HEK293T (cell line): ENCODE results near the gene SLC16A12.

Experiments used
- BHLHE40 ChIP-seq: fragments of 450-650 bp; IDR thresholded peaks from 2 replicates; pipeline ENCODE4 v1.6.1; 2016; ENCODE audit warnings: mild to moderate bottlenecking, moderate library complexity, borderline replicate concordance
- SP1 ChIP-seq: fragments of 450-650 bp; IDR thresholded peaks from 2 replicates; pipeline ENCODE4 v1.6.1; 2017

DNA sequence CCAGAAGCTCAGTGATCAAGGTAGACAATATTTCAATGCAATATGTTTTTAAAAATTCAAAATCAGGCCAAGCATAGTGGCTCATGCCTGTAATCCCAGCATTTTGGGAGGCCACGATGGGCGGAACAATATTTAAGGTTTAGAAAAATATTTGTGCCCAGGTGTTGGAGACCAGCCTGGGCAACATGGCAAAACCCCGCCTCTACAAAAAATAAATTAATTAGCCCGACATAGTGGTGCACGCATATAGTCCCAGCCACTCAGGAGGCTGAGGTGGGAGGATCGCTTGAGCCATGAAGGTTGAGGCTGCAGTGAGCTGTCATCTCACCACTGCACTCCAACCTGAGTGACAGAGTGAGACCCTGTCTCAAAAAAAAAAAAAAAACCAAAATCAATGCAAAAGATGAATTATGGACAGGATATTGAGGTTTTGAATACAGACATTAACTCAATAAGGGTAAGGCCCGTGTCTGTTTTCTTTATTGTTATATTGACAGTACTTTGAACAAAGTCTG is 121.9 kb downstream of the SLC16A12 start:
- TF ChIP-seq BHLHE40 (no peak), SP1 (no peak)
